ENCODE measurements around the gene SLC38A8. TPM values are rescaled to one million over a fixed set of nuclear protein-coding genes. Genes with fewer than 3 reads are reported as not detected.

SLC38A8 gene
- total RNA-seq, 1 donor from 2014 or later, result not detected

- DNase-seq (ENCODE audit: low read depth), result no peak
- TF ChIP-seq CTCF (conservative IDR thresholded peaks at IDR 0.05; ENCODE audit: low read depth, low read length), result no peak
- no peak overlapping the region for H3K4me3 ChIP-seq (ENCODE audit: low read depth, low read length)
Measured at GRCh38 chr16:84015399-84015798, 27.2 kb downstream of the SLC38A8 start.

- H3K4me3 ChIP-seq (ENCODE audit: low read depth, low read length), result no peak overlapping the region
- DNase-seq (ENCODE audit: low read depth), result no peak
- TF ChIP-seq CTCF (conservative IDR thresholded peaks at IDR 0.05; ENCODE audit: low read depth, low read length), result no peak
Measured at GRCh38 chr16:84014570-84015327, 27.8 kb downstream of the SLC38A8 start.

- DNase-seq (ENCODE audit: low read depth), result peak; percentile 27
- TF ChIP-seq CTCF (conservative IDR thresholded peaks at IDR 0.05; ENCODE audit: low read depth, low read length), result no peak
- no peak overlapping the region for H3K4me3 ChIP-seq (ENCODE audit: low read depth, low read length)
Measured at GRCh38 chr16:84013787-84014569, 28.6 kb downstream of the SLC38A8 start.

GRCh38 chr16:84009282-84009681 is 33.3 kb downstream of the SLC38A8 start:
- no peak for DNase-seq (ENCODE audit: low read depth)
- TF ChIP-seq CTCF (conservative IDR thresholded peaks at IDR 0.05; ENCODE audit: low read depth, low read length), result no peak
- H3K4me3 ChIP-seq (ENCODE audit: low read depth, low read length), result no peak overlapping the region

GRCh38 chr16:84007965-84008364 is 34.6 kb downstream of the SLC38A8 start:
- no peak for TF ChIP-seq CTCF (conservative IDR thresholded peaks at IDR 0.05; ENCODE audit: low read depth, low read length)
- H3K4me3 ChIP-seq (ENCODE audit: low read depth, low read length), result no peak overlapping the region
- DNase-seq (ENCODE audit: low read depth), result no peak

- no peak for DNase-seq (ENCODE audit: low read depth)
- no peak for TF ChIP-seq CTCF (conservative IDR thresholded peaks at IDR 0.05; ENCODE audit: low read depth, low read length)
- no peak overlapping the region for H3K4me3 ChIP-seq (ENCODE audit: low read depth, low read length)
Measured at GRCh38 chr16:84007520-84007919, 35.1 kb downstream of the SLC38A8 start.

Data from epithelial cell of proximal tubule (primary cell).